SU-DHL-6 (cell line): Measurements from ENCODE around the gene LTBP1.

Experiments
- H2AFZ ChIP-seq: fragments of 200-600 bp; sonication (generic); 2 replicates; pipeline ENCODE4 v1.6.1; 2014; ENCODE audit warnings: low read depth, mild to moderate bottlenecking, moderate library complexity, mixed read lengths, antibody characterized with exemption, low read length; ENCODE audit not compliant: severe bottlenecking
- H3F3A ChIP-seq: fragments of 200-600 bp; shearing (Covaris generic); 2 replicates; pipeline ENCODE4 v1.6.0; 2016; ENCODE audit warnings: antibody characterized with exemption, mild to moderate bottlenecking; ENCODE audit not compliant: insufficient read depth
- H3K27ac ChIP-seq: fragments of 200-600 bp; sonication (generic); 2 replicates; pipeline ENCODE4 v1.5.1; 2016; ENCODE audit warnings: low read depth, mild to moderate bottlenecking, low read length, moderate library complexity, mixed read lengths
- H3K27me3 ChIP-seq: fragments of 200-600 bp; sonication (generic), shearing (Covaris generic); 2 replicates; pipeline ENCODE4 v1.6.0; 2014; ENCODE audit warnings: mild to moderate bottlenecking, low read length
- H3K36me3 ChIP-seq: fragments of 200-600 bp; sonication (generic); 2 replicates; pipeline ENCODE4 v1.6.1; 2014; ENCODE audit warnings: mild to moderate bottlenecking, low read length, mixed read lengths
- H3K4me2 ChIP-seq: fragments of 300-600, 200-600 bp; shearing (Covaris generic), sonication (generic); 2 replicates; pipeline ENCODE4 v1.6.0; 2014; ENCODE audit warnings: low read length, low read depth, mild to moderate bottlenecking; ENCODE audit not compliant: poor library complexity, severe bottlenecking
- H3K4me3 ChIP-seq: fragments of 200-600 bp; sonication (generic); 2 replicates; pipeline ENCODE4 v1.5.1; 2014; ENCODE audit warnings: antibody characterized with exemption, low read length, mild to moderate bottlenecking, mixed read lengths; ENCODE audit not compliant: insufficient read depth, poor library complexity, severe bottlenecking
- H3K79me2 ChIP-seq: fragments of 200-600 bp; sonication (generic); 2 replicates; pipeline ENCODE4 v1.6.1; 2014; ENCODE audit warnings: mild to moderate bottlenecking, low read length, moderate library complexity; ENCODE audit not compliant: insufficient read depth
- H3K9ac ChIP-seq: fragments of 200-600 bp; sonication (generic); 2 replicates; pipeline ENCODE4 v1.7.0; 2014; ENCODE audit warnings: mild to moderate bottlenecking, low read length
- H3K9me2 ChIP-seq: fragments of 200-600 bp; sonication (generic); replicated peaks from 2 replicates; pipeline ENCODE4 v1.6.1; 2014; ENCODE audit warnings: low read length; ENCODE audit not compliant: insufficient read depth
- H3K9me3 ChIP-seq: fragments of 200-600 bp; sonication (generic); 2 replicates; pipeline ENCODE4 v1.6.1; 2014; ENCODE audit warnings: low read length, mixed read lengths; ENCODE audit not compliant: insufficient read depth
- H4K20me1 ChIP-seq: fragments of 200-600 bp; sonication (generic); 2 replicates; pipeline ENCODE4 v1.6.1; 2014; ENCODE audit warnings: low read depth, mild to moderate bottlenecking, antibody characterized with exemption, low read length, moderate library complexity, mixed read lengths
- CTCF ChIP-seq: fragments of 200-600 bp; sonication (generic); IDR thresholded peaks from one replicate; pipeline ENCODE4 v1.5.1; 2017; ENCODE audit warnings: antibody characterized with exemption, mild to moderate bottlenecking, low read length, moderate library complexity; ENCODE audit not compliant: insufficient read depth, poor library complexity, severe bottlenecking
- EZH2phosphoT487 ChIP-seq: fragments of 200-600 bp; sonication (generic), shearing (Covaris generic); conservative IDR thresholded peaks from 2 replicates; pipeline ENCODE4 v1.6.1; 2018; ENCODE audit warnings: mild to moderate bottlenecking, antibody characterized with exemption, low read length, moderate library complexity, mixed read lengths

LTBP1 gene

GRCh38 chr2:33184041-33184440, 237.3 kb downstream of the LTBP1 start:
- Histone ChIP-seq H3K27ac (no peak overlapping the region), H4K20me1 (no peaks in the 10 kb centered on the region), H2AFZ (no peak overlapping the region), H3K9me3 (no peaks in the 10 kb centered on the region), H3F3A (peaks cover 5% of the 10 kb centered on the region), H3K9ac (no peak overlapping the region), H3K79me2 (peaks cover 26% of the 10 kb centered on the region), H3K36me3 (peaks cover 35% of the 10 kb centered on the region), H3K9me2 (no peaks in the 10 kb centered on the region), H3K4me3 (no peak overlapping the region), H3K4me2 (no peak overlapping the region), H3K27me3 (no peaks in the 10 kb centered on the region)
- TF ChIP-seq EZH2phosphoT487 (no peak), CTCF (no peak)

GRCh38 chr2:33186937-33187336, 240.2 kb downstream of the LTBP1 start:
- Histone ChIP-seq H3K27me3 (no peaks in the 10 kb centered on the region), H4K20me1 (no peaks in the 10 kb centered on the region), H2AFZ (no peak overlapping the region), H3K27ac (no peak overlapping the region), H3K9me2 (no peaks in the 10 kb centered on the region), H3K4me2 (no peak overlapping the region), H3K36me3 (peaks cover 36% of the 10 kb centered on the region), H3K4me3 (no peak overlapping the region), H3F3A (no peaks in the 10 kb centered on the region; the same call in 1 of the 2 replicates), H3K9me3 (no peaks in the 10 kb centered on the region), H3K79me2 (0 out of 2 replicates have a peak, but pooled peaks cover 9% of the 10 kb centered on the region), H3K9ac (no peak overlapping the region)
- TF ChIP-seq EZH2phosphoT487 = no peak
- TF ChIP-seq CTCF = no peak

GRCh38 chr2:33188799-33189198, 242.0 kb downstream of the LTBP1 start:
- Histone ChIP-seq H4K20me1 (no peaks in the 10 kb centered on the region), H3K4me2 (no peak overlapping the region)

More at GRCh38 chr2:33188799-33189198, 242.0 kb downstream of the LTBP1 start:
- no peaks in the 10 kb centered on the region for H3K27me3 ChIP-seq
- H3K9ac ChIP-seq = no peak overlapping the region
- no peaks in the 10 kb centered on the region for H3F3A ChIP-seq
- peaks cover 37% of the 10 kb centered on the region; the same call in 1 of the 2 replicates for H3K36me3 ChIP-seq
- H3K4me3 ChIP-seq = no peak overlapping the region
- H3K9me3 ChIP-seq = no peaks in the 10 kb centered on the region
- TF ChIP-seq CTCF (no peak), EZH2phosphoT487 (no peak)
- H3K9me2 ChIP-seq = no peaks in the 10 kb centered on the region
- no peak overlapping the region for H3K27ac ChIP-seq
- H2AFZ ChIP-seq = no peak overlapping the region
- H3K79me2 ChIP-seq = 0 out of 2 replicates have a peak, but pooled peaks cover 6% of the 10 kb centered on the region
